ENCODE measurements around the gene TDRD9. TPM values are rescaled to one million over a fixed set of nuclear protein-coding genes. Genes with fewer than 3 reads are reported as not detected.

Gene TDRD9
- total RNA-seq, 1 donor from 2014 or later, result 6.5 TPM

DNA sequence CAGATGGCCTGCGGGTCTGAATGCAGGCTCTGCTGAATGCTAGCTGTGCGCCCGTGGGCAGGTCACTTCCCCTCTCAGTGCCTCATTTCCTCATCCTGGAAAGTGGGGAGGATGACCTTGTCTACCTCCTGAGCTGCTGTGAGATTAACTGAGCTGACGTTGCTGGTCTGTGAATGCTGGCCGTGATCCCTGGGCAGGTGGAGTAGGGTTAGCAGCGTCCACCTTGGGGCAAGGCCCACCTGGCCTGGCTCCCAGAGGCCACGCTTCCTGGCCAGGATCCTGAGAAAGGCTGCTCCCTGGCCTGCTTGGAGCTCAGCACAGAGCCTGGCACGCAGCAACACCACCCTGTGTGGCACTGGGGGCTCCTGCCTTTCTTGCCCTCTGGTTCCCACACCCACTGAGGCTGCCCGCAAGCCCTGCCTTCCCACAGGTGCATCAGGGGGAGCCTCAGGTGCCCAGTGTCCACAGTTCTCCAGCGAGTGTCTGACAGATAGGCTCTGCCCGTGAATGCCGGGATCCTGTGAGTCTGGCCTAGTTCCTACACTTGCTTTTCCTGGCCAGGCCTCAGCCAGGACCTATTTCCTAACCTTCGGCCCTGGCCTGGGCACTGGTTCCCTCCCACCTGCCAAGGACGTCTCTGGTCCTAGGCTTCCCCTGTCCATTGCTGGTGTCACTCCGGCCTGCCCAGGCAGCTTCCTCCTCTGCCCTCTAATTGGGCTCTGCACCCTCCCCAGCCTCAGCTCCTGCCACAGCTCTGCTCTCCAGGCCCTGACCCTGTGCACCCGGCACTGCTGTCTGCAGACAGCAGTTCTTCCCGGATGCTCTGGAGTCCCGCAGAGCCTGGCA is 37.2 kb upstream of the TDRD9 start:
- no peak for FAIRE-seq

DNA sequence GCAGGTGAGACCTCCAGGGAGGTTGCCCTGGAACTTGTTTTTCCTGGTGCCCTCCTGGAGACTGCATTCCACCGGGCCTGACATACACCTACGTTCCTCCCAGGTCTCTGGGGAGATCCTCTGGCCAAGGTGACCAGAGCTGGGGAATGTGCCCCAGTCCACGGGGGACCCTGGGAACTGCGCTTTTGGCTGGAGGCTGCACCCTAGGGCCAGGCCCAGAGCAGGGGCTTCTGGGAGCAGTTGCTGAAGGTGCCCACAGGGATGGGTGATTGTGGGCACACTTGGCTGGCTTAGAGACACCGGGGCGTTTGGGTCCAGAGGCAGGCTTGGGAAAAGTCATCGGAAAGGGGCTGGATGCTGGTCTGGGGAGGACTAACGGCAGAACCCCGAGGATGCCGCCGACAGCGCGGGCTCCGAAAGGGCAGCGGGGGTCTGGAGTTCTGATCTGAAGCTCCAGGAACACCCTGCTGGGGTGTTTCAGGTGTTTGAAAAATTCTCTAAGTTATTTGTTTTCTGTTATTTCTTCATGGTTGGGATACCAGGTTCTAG is 36.5 kb upstream of the TDRD9 start:
- FAIRE-seq, result no peak
- DNase-seq (ENCODE audit: low spot score in 2 of 2), result no peak

More for the DNA sequence above, 37.2 kb upstream of the TDRD9 start:
- no peak for DNase-seq (ENCODE audit: low spot score in 2 of 2)

DNA sequence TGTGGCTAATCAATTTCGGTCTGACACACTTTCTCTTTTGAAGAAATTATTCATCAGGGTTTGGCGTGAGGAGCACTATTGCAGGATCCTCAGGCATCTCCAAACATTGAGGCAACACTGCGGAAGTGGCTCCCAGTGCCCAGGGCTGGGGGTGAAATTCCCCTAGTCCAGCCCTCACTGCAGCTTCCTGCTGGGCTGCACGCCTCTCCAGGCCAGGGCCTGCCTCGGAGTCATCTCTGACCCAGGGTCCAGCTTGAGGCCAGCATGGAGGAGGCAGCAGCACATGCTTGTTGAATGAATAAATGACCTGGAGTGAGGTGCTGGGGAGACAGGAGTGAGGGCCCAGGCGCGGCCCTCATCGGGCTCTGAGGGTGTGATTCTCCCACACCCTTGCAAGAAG is 36.0 kb upstream of the TDRD9 start:
- FAIRE-seq (no peak), DNase-seq (ENCODE audit: low spot score in 2 of 2) (no peak)

DNA sequence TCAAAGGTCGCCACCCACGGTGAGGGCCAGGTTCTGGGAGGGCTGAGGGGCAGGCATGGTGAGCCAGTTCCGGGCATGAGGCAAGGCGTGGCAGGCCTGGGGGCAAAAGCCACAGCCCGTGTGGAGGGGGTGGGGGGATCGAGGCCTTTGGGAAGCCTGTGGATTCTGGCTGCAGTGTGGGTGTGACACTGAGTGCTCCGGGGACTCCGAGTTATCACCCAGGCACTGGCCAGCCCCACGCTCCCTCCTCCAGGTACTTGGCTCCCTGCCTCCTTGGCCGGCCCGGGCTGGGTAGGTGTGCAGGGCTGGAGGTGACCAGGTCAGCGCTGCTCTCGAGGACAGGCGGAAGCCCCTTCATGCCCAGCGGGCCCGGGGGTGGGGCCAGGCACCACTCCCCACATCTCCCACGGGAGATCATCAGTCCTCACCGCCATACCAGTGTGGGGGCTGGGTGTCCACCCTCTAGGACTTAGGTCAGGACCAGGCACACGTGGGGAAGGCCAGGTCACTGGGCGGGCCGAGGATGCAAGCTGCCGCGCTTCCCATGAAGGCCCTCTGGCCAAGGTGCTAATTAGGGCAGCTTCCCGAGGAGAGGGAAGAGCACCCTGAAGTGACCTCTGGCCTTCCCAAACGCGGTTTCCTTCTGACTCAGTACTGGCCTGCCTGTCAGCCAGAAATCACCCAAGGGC is 34.1 kb upstream of the TDRD9 start:
- no peak for DNase-seq (ENCODE audit: low spot score in 2 of 2)
- FAIRE-seq, result no peak

DNA sequence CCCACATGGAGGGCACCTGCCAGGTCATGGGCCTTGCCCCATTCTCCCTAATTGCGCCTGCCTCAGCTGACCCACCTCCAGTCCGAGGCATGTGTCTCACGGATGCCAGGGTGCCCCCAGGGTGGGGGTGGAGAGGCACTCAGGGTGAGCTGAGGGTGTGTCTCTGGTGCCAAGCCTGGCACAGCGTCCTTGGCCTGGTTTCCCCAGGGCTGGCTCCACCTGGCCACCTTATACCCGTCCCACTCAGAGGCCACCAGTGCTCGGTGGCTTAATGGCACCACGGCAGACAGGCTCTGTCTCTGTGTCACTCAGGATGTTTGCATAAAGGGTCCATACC is 33.6 kb upstream of the TDRD9 start:
- DNase-seq (ENCODE audit: low spot score in 2 of 2), result no peak
- no peak for FAIRE-seq

DNA sequence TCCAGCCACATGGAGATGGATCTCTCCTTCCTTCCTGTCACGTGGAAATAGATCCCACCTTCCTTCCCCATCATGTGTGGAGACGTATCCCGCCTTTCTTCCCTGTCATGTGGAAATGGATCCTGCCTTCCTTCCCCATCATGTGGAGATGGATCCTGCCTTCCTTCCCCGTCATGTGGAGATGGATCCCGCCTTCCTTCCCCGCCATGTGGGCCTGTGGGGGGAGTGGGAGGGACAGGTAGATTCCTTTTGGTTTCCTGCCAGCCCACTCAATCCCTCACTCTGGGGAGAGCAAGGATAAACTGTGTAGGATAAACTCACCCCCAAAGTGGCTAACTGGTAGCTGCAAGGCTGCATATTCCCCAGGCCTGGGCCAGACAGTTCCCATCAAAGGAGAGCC is 31.7 kb upstream of the TDRD9 start:
- FAIRE-seq (no peak), DNase-seq (ENCODE audit: low spot score in 2 of 2) (no peak)

DNA sequence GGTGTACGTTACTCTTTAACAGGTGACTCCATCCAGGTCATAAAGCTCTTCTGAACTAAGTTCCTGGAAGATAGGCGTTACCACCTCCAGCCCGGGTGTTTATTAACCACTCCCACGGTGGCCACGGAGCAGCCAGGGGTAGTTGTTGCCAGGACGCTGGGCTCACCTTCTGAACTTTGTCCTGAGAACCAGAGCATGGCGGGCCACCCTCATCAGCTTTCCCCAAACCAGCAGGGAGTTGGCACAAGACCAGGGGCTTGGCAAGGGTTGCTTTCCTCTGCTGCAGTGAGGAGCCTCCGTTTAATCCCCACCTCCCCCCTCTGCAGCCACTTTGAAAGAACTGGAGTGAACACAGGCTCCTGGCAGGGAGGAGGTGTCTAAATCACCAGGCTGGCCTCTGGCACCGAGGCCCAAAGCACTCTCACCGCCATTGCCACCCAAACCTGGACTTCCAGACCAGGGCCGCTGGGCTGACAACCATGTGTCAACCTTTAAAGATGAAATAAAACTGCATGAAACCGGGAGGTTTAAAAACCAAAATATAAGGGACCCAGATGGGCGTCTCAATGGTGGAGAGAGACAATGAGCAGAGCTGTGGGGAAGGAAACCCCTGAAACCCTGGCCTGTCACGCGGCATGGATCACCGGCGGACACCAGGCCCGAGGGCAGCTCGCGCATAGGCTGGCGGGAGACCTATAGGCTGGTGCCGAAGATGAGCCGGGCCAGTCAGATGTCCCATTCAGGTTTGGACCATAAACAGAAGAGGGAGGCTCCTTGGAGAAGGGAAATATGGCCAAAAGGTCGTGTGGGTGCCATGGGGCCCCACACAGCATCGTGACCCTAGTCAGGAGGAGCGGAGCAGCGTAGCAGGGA is 30.9 kb upstream of the TDRD9 start:
- DNase-seq (ENCODE audit: low spot score in 2 of 2) (no peak), FAIRE-seq (no peak)

DNA sequence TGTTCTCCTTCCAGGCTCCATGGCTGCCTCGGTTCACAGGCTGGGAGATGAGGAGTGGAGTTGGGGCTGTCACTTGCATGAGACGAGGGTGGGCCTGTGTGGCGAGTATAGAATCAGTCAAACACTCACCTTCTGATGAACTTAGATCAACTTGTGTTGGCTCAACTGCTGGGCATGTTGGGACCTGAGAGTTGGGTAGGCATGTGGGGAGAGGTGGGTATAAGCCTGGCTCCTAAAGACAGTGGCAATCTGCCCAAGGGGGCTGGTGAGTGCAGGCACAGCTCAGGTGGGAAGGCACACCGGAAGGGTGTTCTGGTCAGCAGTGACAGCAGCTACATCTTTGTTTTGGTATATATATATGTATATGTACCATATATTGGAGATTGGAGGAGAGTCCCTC is 30.1 kb upstream of the TDRD9 start:
- no peak for FAIRE-seq
- DNase-seq (ENCODE audit: low spot score in 2 of 2), result no peak

DNA sequence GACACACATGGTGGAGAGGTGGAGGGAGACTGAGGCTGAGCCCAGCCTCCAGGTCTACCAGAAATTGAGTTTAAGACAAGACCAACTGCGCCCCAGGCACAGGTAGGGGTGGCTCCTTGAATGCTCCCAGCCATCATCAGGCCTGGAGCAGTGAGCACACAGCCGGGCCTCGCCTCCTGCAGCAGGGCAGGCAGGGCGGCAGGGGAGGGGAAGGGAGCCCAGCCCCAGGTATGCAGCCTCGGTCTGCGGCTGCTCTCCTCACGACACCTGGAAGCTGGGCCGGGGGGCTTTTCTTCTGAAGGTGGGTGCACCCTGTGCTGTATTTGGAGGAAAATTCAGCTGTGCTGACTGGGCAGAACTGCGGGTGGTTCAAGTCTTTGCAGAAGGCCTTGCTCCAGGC is 29.5 kb upstream of the TDRD9 start:
- DNase-seq (ENCODE audit: low spot score in 2 of 2) (no peak), FAIRE-seq (no peak)

DNA sequence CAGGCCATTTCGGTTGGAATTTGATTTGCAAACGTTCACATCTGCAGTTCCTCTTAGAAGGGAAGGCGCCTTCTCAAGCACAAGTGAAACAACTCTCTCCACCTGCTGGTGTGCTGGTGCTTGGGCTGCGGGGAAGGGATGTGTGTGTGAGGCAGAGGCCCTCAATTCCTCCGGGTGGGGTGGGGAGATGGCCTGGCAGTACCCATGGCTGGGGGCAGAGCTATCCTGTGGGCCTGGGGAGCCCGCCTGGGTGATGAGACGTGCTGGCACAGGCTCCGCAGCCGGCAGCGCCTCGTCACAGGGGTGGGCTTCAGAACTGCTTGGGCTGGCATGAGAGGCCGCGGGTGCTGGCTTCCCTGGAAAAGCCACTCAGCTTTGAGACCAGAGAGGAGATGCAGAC is 28.9 kb upstream of the TDRD9 start:
- FAIRE-seq (no peak), DNase-seq (ENCODE audit: low spot score in 2 of 2) (no peak)

DNA sequence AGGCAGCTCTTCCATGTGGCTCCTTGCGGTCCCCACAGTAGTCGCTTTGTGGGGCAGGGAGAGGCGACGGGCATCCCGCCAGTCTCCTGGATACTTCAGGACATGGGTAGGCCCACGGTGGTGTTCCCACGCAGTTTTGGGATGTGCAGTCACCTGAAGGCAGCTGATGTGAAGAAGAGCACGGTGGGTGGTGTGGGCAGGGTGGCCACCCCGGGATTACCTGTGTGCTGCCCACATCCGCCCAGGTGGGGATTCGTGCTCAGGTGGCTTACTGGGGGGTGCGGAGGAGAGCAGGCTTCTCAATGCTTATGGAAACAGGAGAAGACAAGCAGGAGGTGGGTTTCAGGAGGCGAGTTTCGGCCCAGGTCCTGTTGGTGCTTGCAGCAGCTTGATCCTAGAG is 28.4 kb upstream of the TDRD9 start:
- DNase-seq (ENCODE audit: low spot score in 2 of 2) (no peak), FAIRE-seq (no peak)

DNA sequence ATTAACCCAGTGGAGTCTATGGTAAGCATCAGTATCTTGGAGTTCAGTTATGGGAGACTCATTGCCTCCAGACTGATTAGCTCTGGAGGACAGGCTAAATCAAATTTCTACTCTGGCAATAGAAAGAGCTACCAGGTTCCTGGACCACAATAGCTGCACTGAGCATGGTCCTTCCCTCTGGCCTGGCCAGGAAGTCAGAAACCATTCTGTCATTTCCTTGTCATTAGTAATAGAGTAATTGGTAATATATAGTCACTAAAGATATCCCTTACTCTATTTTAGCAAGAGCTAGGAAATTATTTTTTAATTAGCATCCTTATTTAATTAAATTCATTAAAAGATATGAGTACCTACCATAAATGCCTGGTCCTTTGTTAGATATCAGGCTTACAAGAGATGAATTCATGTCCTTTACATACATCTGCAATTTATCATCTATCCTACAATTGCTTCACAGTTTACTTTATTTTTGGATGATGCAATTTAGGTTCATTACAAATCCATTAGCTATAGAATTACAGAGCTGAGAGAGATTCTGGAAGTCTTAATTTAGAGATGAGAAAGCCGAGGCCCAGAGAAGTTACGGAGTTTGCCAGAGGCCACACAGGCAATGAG is 23.7 kb upstream of the TDRD9 start:
- FAIRE-seq (no peak), DNase-seq (ENCODE audit: low spot score in 2 of 2) (no peak)

DNA sequence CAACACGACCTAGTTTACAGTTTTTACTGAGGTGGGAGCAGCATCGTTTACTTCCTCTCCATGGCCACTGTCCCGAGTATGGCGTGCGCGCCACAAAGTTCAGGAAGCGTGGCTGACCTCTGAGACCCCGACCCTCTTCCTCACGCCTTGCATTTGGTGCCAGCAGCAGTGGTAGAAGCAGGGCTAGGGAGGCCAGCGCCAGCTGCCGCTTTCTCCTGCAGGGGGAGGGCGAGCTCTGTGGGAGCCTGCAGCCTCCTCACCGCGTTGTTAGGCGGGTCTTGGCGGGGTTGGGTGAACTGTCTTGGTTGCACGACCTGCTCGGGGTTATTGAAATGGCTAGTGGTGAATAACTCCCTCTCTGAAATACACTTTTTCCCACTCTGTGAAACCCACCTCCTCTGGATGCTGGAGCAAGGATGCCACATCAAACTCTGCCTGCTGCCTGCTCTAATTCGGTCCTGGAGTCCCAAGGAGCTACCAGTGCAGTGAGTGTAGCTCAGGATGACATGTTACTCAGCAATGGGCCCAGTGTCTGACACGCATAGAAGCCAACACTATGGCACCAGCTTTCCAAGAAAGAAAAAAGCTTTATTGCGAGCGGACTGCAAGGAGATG is 22.3 kb upstream of the TDRD9 start:
- FAIRE-seq, result no peak
- DNase-seq (ENCODE audit: low spot score in 2 of 2), result no peak

DNA sequence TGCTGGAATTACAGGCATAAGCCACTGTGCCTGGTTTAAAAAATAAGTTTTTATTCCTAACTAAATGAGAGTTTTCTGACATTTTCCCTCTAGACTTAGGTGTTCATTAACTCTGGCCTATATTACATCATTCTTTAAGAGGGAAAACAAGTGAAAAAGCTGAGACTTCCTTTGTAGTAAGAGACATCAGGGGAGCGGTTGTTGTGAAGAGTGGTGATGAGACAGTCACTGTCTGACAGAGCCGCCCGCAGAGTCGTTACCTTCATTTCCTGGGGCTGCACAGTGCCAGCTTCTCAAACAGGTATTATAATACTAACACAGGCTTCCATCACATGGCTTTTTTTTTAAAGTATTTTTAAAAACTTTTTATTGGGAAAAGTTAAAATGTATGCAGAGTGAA is 19.7 kb upstream of the TDRD9 start:
- DNase-seq (ENCODE audit: low spot score in 2 of 2) (no peak), FAIRE-seq (no peak)

DNA sequence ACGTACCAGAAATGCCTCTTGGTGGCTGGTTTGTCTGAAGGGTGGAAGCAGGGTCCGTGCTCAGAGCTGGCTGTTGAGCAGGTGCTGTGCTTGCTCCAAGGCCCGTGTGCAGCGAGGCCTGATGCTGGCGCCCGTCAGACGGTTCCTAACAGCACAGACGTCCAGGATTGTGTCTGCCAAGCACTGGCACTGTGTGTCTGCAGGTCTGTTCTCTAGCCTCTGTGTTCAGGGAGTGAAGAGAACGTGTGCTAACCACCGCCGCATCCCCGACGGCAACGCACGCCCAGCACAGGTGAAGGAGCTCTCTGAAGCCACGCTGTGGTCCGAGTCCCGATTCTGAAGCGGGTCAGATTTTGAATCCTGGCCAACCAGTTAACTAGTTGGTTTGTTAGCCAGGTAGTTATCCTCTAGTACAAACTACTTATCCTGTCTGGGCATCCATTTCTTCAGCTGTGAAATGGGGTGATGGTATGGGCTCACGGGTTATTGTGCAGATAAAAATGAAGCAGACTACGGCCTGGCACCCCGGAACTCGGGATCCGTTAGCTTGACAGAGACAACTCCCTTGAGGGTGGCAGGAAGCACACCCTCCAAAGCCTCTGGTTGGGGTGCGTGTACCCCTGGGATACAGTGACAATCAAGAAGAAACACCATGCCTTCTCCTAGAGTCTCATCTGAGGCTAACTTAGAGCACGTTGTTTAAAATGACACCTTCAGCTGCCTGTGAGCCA is 18.6 kb upstream of the TDRD9 start:
- FAIRE-seq (no peak), DNase-seq (ENCODE audit: low spot score in 2 of 2) (no peak)

DNA sequence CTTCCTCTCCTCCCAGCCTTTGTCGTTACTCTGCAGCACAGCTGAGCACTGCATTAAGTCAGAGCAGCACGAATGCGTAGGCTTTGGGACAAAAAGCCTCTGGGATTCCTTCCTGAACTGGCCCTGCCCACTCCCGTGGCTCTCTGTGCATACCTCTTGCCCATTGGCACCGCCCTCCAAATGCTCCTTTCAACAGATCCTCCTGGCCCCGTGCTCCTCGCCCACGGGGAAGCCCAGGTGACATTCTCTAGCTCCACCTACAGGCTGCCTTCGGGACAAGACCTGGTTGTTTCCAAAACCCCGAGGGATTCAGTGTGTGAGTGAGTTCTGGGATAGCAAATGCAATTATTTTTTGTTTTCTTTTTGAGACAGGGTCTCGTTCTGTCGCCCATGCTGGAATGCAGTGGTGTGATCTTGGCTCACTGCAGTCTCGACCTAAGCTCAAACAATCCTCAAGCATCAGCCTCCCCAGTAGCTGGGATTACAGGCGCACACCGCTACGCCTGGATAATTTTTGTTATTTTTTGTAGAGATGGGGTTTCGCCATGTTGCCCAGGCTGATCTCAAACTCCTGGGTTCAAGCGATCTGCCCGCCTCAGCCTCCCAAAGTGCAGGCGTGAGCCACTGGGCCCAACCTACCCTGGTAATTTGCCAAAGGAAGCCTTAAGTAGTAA is 17.9 kb upstream of the TDRD9 start:
- FAIRE-seq (no peak), DNase-seq (ENCODE audit: low spot score in 2 of 2) (peak; percentile 40 to 76)

DNA sequence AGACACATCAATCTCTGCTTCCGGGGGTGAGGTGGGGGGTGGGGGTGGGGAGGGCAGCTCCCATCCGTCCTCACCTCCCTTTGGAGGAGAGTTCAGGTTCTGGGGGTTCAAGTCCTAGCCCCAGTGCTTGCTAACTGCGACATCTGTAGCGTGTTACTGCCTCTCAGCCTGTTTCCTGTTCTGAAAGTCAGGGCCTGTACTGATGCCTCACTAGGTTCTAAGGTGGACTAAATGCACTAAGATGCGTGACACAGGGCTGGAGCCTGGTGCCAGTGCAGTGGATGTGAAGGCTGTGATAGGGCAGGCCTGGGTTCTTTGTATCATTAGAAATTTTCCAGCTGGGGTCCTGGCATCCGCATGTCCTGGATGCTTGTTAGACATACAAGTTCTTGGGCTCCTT is 17.3 kb upstream of the TDRD9 start:
- DNase-seq (ENCODE audit: low spot score in 2 of 2), result no peak
- FAIRE-seq, result no peak

DNA sequence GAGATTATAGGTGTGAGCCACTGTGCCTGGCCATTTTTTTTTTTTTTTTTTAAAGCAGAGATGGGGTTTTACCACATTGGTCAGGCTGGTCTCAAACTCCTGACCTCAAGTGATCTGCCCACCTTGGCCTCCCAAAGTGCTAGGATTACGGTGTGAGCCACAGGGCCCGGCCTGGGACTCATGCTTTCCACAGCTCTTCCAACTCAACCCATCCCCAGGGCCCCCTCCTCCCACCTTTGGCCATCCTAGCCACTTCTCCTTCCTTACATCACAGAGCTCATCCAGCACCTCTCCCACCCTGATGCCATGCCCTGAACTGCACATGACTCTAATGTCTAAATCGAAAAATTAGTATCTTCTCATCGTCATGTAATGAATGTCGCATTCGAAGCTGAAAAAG is 12.6 kb upstream of the TDRD9 start:
- FAIRE-seq (no peak), DNase-seq (ENCODE audit: low spot score in 2 of 2) (no peak)

Measured in frontal cortex (tissue), 4 donors.